K562 (cell line): Measurements from ENCODE around the gene IRF3. TPM values are rescaled to one million over a fixed set of nuclear protein-coding genes. Genes with fewer than 3 reads are reported as not detected.

Source experiments
- ATAC-seq: fragments of 200-7000 bp; cut with Tn5 transposase; 3 replicates; pipeline ENCODE4 v1.9.1; 2020; ENCODE audit warnings: moderate library complexity
- BruUV-seq: library from RNA; stranded (reverse); fragments of 400-500 nt; replicated peaks from 2 replicates; lab custom pipeline; 2021; lab: Mats Ljungman, UMichigan
- CTCF ChIA-PET: fragments of 300-600 bp; formaldehyde crosslinking; extraction: SDS; loops from one replicate; lab custom pipeline; 2021; ENCODE audit warnings: low intra/inter-chr PET ratio; lab: Yijun Ruan, JAX
- POLR2A ChIA-PET: fragments of 300-600, 350-650 bp; sonication (Branson Sonifier 250); formaldehyde crosslinking; extraction: SDS; loops from one replicate; lab custom pipeline; 2021; ENCODE audit warnings: antibody characterized with exemption, inconsistent platforms; lab: Yijun Ruan, JAX
- DNase-seq, 4 experiments: peaks; one replicate each; pipeline versions ENCODE4 v3.0.0 to v3.0.0-alpha.2; 2011 to 2018; ENCODE audit warnings: low spot score in 3 of 4, mixed read lengths in 3 of 4; ENCODE audit errors: extremely low read depth in 1 of 4
- FAIRE-seq: peaks from 2 replicates; lab custom pipeline; 2011; peaks lifted over from hg19 to GRCh38; lab: Jason Lieb, UNC
- H2AFZ ChIP-seq: 2 replicates; pipeline ENCODE4 v1.6.0; 2011; ENCODE audit warnings: low read depth, low read length, control low read depth, inconsistent platforms
- H3K27ac ChIP-seq: fragments of 200-600 bp; 3 replicates; pipeline ENCODE4 v1.8.0; 2011; ENCODE audit warnings: low read depth, mild to moderate bottlenecking, control low read depth, inconsistent platforms, low read length, moderate library complexity, mixed read lengths; ENCODE audit errors: extremely low read depth
- H3K27me3 ChIP-seq, 2 experiments: fragments of 300-600 bp in 1 of 2; 2 replicates in 1 of 2; 3 replicates in 1 of 2; pipeline versions ENCODE4 v1.6.0 to v1.8.0; 2011; ENCODE audit warnings: inconsistent platforms in 2 of 2, low read length in 2 of 2, mild to moderate bottlenecking in 1 of 2, mixed read lengths in 1 of 2, moderate library complexity in 1 of 2; ENCODE audit not compliant: control insufficient read depth in 2 of 2, insufficient read depth in 2 of 2
- H3K36me3 ChIP-seq: fragments of 300-600 bp; 3 replicates; pipeline ENCODE4 v1.8.0; 2011; ENCODE audit warnings: mild to moderate bottlenecking, low read length, inconsistent platforms; ENCODE audit not compliant: control insufficient read depth, insufficient read depth
- H3K4me1 ChIP-seq, 2 experiments: fragments of 200-600 bp in 1 of 2; replicated peaks in 1 of 2; 2 replicates in 1 of 2; 3 replicates in 1 of 2; pipeline versions ENCODE4 v1.5.1 to v1.8.0; 2011; ENCODE audit warnings: inconsistent platforms in 2 of 2, low read length in 2 of 2, mild to moderate bottlenecking in 1 of 2, mixed read lengths in 1 of 2, moderate library complexity in 1 of 2; ENCODE audit not compliant: control insufficient read depth in 2 of 2, insufficient read depth in 2 of 2
- H3K4me2 ChIP-seq: 2 replicates; pipeline ENCODE4 v1.6.1; 2011; ENCODE audit warnings: low read length, control low read depth, inconsistent platforms, mixed read lengths; ENCODE audit not compliant: insufficient read depth
- H3K4me3 ChIP-seq: fragments of 200-600 bp; sonication (generic), shearing (Covaris generic); 2 replicates; pipeline ENCODE4 v1.5.1; 2016; ENCODE audit warnings: control low read depth, inconsistent platforms
- H3K79me2 ChIP-seq: fragments of 200-600 bp; 3 replicates; pipeline ENCODE4 v1.8.0; 2011; ENCODE audit warnings: low read length, inconsistent platforms; ENCODE audit not compliant: control insufficient read depth, insufficient read depth
- H3K9ac ChIP-seq, 2 experiments: 2 replicates each; pipeline versions ENCODE4 v1.6.0 to v1.6.1; 2011; ENCODE audit warnings: low read depth in 2 of 2, low read length in 2 of 2, control low read depth in 1 of 2, inconsistent platforms in 1 of 2, mild to moderate bottlenecking in 1 of 2, mixed read lengths in 1 of 2; ENCODE audit not compliant: insufficient read depth in 1 of 2
- H3K9me1 ChIP-seq: one replicate; pipeline ENCODE4 v1.6.0; 2011; ENCODE audit warnings: inconsistent platforms, mild to moderate bottlenecking, low read length, moderate library complexity; ENCODE audit not compliant: control insufficient read depth, insufficient read depth
- H3K9me3 ChIP-seq: replicated peaks from 2 replicates; pipeline ENCODE4 v1.5.1; 2011; ENCODE audit warnings: low read depth, low read length, inconsistent platforms; ENCODE audit not compliant: control insufficient read depth, insufficient read depth
- H4K20me1 ChIP-seq: replicated peaks from 2 replicates; pipeline ENCODE4 v1.6.1; 2011; ENCODE audit warnings: low read length, inconsistent platforms, mixed read lengths; ENCODE audit not compliant: control insufficient read depth, insufficient read depth
- IRF1 ChIP-seq: sonication (generic); formaldehyde crosslinking; IDR thresholded peaks from 2 replicates; pipeline ENCODE4 v1.8.0; 2022; ENCODE audit warnings: missing genetic modification reagents, mild to moderate bottlenecking, borderline replicate concordance
- POLR2A ChIP-seq: fragments of 450-650 bp; conservative IDR thresholded peaks from 2 replicates; pipeline ENCODE4 v1.6.1; 2016
- POLR2G ChIP-seq: fragments of 200-400 bp; formaldehyde crosslinking; IDR thresholded peaks from 2 replicates; pipeline ENCODE4 v1.6.1; 2017; ENCODE audit warnings: low read depth, mild to moderate bottlenecking, antibody characterized with exemption, low read length, moderate library complexity
- SPI1 ChIP-seq: IDR thresholded peaks from 2 replicates; pipeline ENCODE4 v1.6.1; 2011; ENCODE audit warnings: low read depth, low read length, control low read depth, borderline replicate concordance
- SUPT5H ChIP-seq: fragments of 450-650 bp; IDR thresholded peaks from 2 replicates; pipeline ENCODE4 v1.6.1; 2016
- WGBS: fragments of 100-300 bp; shearing (Covaris generic); methylation state at CpG from one replicate; pipeline ENCODE4 v1.1.6; 2016; ENCODE audit warnings: low coverage, mixed read lengths; ENCODE audit not compliant: insufficient coverage; ENCODE audit errors: missing lambda C conversion rate; 5-methylcytosine and 5-hydroxymethylcytosine counted together
- in situ Hi-C: fragments of 300-500 bp; cut with MboI; formaldehyde crosslinking; loops from 4 replicates; pipeline ENCODE4 v1.15.0; 2018; ENCODE audit warnings: inconsistent platforms, mixed read lengths
- intact Hi-C: fragments of 100-400 bp; cut with micrococcal nuclease; formaldehyde crosslinking; loops from 2 replicates; pipeline ENCODE4 v1.14.2; 2022
- polyA plus RNA-seq, 8 experiments: library from polyadenylated mRNA; depleted of rRNA in 4 of 8; stranded (reverse) in 5 of 8; unstranded in 3 of 8; fragments of >200 nt; fragmentation: Nextera tagmentation in 2 of 8; fragmentation: Illumina TruSeq in 1 of 8; extraction: Ambion mirVana in 2 of 8; extraction: Trizol in 1 of 8; gene quantifications; 2 replicates each; pipeline versions ENCODE4 v1.2.1 to v1.2.3, GENCODE V29; 2011 to 2014; ENCODE audit warnings: inconsistent platforms in 1 of 8, missing spikeins in 1 of 8
- total RNA-seq, 7 experiments: library from RNA; depleted of rRNA in 6 of 7; stranded (reverse); fragments of >200 nt in 6 of 7; fragmentation: Illumina TruSeq in 2 of 7; extraction: Trizol in 2 of 7; gene quantifications; 2 replicates each; pipeline versions ENCODE4 v1.2.1 to v1.2.3, GENCODE V29; 2011 to 2021; ENCODE audit warnings: low replicate concordance in 1 of 7

Gene IRF3
- total and polyA plus RNA-seq, 9 of the 15 experiments (the other 6 are each of a cell fraction or from before 2014, with no cell fraction given) = 7.5 to 145 (median 65.4) TPM

GRCh38 chr19:49687566-49688316 is 22.1 kb upstream of the IRF3 start:
- no peak for FAIRE-seq
- 82% methylated on average over 16 of the region's 26 CpGs for WGBS
- H3K27me3 ChIP-seq = no peaks in the 10 kb centered on the region
- H3K9me3 ChIP-seq = no peaks in the 10 kb centered on the region
- peaks cover 66% of the 10 kb centered on the region; the same call in 2 of the 3 replicates for H3K36me3 ChIP-seq
- no peak for TF ChIP-seq IRF1 (CRISPR knock-in tag)
- 0 out of 2 replicates have a peak, but pooled peaks have one; percentile 21 for TF ChIP-seq SUPT5H
- TF ChIP-seq POLR2G = peak; percentile 49; the same call in 1 of the 2 replicates
- peak; percentile 54; the same call in 1 of the 2 replicates for TF ChIP-seq SPI1
- TF ChIP-seq POLR2A = 0 out of 2 replicates have a peak, but pooled peaks have one; percentile 18
- H3K4me1 ChIP-seq = peaks cover 0 to 71% of the 10 kb centered on the region in 2 experiments; a peak in 2 of 5 replicates
- no peaks in the 10 kb centered on the region for H3K9me1 ChIP-seq
- intact Hi-C loops (no loop called here), in situ Hi-C loops (no loop called here)
- ChIA-PET POLR2A (interaction anchor here (0.5 to 1.9 kb wide), 3 partner anchors 11 to 179 kb away, joined by 3 to 9 read pairs (median 3); partner anchors contain the start of gene PRMT1), CTCF (no interaction called here)
- no peak overlapping the region for H3K4me2 ChIP-seq
- no peak for DNase-seq
- BruUV-seq = no TSS peak
- no peak overlapping the region for H3K4me3 ChIP-seq
- no peak overlapping the region for H3K27ac ChIP-seq
- no peak overlapping the region for H2AFZ ChIP-seq
- H3K9ac ChIP-seq = no peak overlapping the region
- no peaks in the 10 kb centered on the region; the same call in 1 of the 2 replicates for H4K20me1 ChIP-seq
- H3K79me2 ChIP-seq = peaks cover 2% of the 10 kb centered on the region; the same call in 1 of the 3 replicates
- no peak for ATAC-seq
